MCF 10A (cell line): Measurements from ENCODE around the gene COL4A4. TPM values are rescaled to one million over a fixed set of nuclear protein-coding genes. Genes with fewer than 3 reads are reported as not detected.

Source experiments
- BruUV-seq: library from RNA; stranded (reverse); fragments of 400-500 nt; replicated peaks from 2 replicates; lab custom pipeline; 2021; lab: Mats Ljungman, UMichigan
- CTCF ChIA-PET: fragments of 300-600 bp; sonication (Branson Sonifier 250); formaldehyde crosslinking; extraction: SDS; loops from one replicate; lab custom pipeline; 2021; ENCODE audit warnings: antibody characterized with exemption, inconsistent platforms; lab: Yijun Ruan, JAX
- POLR2A ChIA-PET: fragments of 300-600, 350-650 bp; sonication (Branson Sonifier 250); formaldehyde crosslinking; extraction: SDS; loops from one replicate; lab custom pipeline; 2020; ENCODE audit warnings: antibody characterized with exemption, inconsistent platforms; lab: Yijun Ruan, JAX
- DNase-seq: peaks from one replicate; pipeline ENCODE4 v3.0.0-alpha.2; 2018; ENCODE audit not compliant: unreplicated experiment
- H3K27ac Mint-ChIP-seq: one replicate; pipeline ENCODE4 v1.8.0; 2022; ENCODE audit warnings: mild to moderate bottlenecking, low read depth, mixed read lengths; ENCODE audit not compliant: unreplicated experiment
- H3K27me3 Mint-ChIP-seq: one replicate; pipeline ENCODE4 v1.8.0; 2022; ENCODE audit warnings: mixed read lengths; ENCODE audit not compliant: insufficient read depth, unreplicated experiment
- H3K36me3 Mint-ChIP-seq: one replicate; pipeline ENCODE4 v1.8.0; 2022; ENCODE audit warnings: mild to moderate bottlenecking, moderate library complexity, mixed read lengths; ENCODE audit not compliant: insufficient read depth, unreplicated experiment
- H3K4me1 Mint-ChIP-seq: one replicate; pipeline ENCODE4 v1.8.0; 2022; ENCODE audit warnings: mixed read lengths; ENCODE audit not compliant: insufficient read depth, unreplicated experiment
- H3K4me3 Mint-ChIP-seq: one replicate; pipeline ENCODE4 v1.8.0; 2022; ENCODE audit warnings: mild to moderate bottlenecking, moderate library complexity, mixed read lengths; ENCODE audit not compliant: unreplicated experiment
- H3K9me3 Mint-ChIP-seq: one replicate; pipeline ENCODE4 v1.8.0; 2022; ENCODE audit warnings: mixed read lengths; ENCODE audit not compliant: unreplicated experiment
- CTCF ChIP-seq: fragments of 200-600 bp; IDR thresholded peaks from one replicate; pipeline ENCODE4 v1.8.0; 2022; ENCODE audit warnings: antibody characterized with exemption, mild to moderate bottlenecking; ENCODE audit not compliant: unreplicated experiment
- intact Hi-C: fragments of 100-400 bp; cut with micrococcal nuclease; formaldehyde crosslinking; loops from 2 replicates; pipeline ENCODE4 v1.14.1; 2022
- total RNA-seq: library from RNA; stranded (reverse); gene quantifications from 2 replicates; pipeline ENCODE4 v1.2.3, GENCODE V29; 2022

Gene COL4A4
- total RNA-seq, 1 experiment from 2014 or later = 0.30 TPM

- TF ChIP-seq CTCF = no peak
- Mint-ChIP-seq H3K9me3 (no peaks in the 10 kb centered on the region), H3K4me1 (peaks cover 15% of the 10 kb centered on the region), H3K36me3 (no peaks in the 10 kb centered on the region), H3K27me3 (no peaks in the 10 kb centered on the region), H3K4me3 (no peak overlapping the region), H3K27ac (no peak overlapping the region)
- intact Hi-C loops = loop anchor here (2.0 kb wide), 1 partner anchor 181 kb away; no protein-coding TSS in a partner anchor
- DNase-seq = no peak
- CTCF ChIA-PET = interaction anchor here (0.6 to 1.1 kb wide), 4 partner anchors 39 to 375 kb away, joined by 3 to 4 read pairs (median 3); partner anchors contain the start of gene IRS1
- POLR2A ChIA-PET = interaction anchor here (2.6 kb wide), 1 partner anchor 149 kb away, joined by 12 read pairs; the partner anchor contains the start of gene RHBDD1
- BruUV-seq = no TSS peak
Measured at GRCh38 chr2:226983895-226984749, 179.9 kb downstream of the COL4A4 start.

GRCh38 chr2:226981791-226982326, 182.1 kb downstream of the COL4A4 start:
- H3K9me3 Mint-ChIP-seq = no peaks in the 10 kb centered on the region
- no peak for TF ChIP-seq CTCF
- POLR2A ChIA-PET = interaction anchor here (0.6 to 2.6 kb wide), 2 partner anchors 146 to 863 kb away, joined by 4 to 12 read pairs; partner anchors contain the start of gene RHBDD1
- no peaks in the 10 kb centered on the region for H3K27me3 Mint-ChIP-seq
- H3K4me3 Mint-ChIP-seq = no peak overlapping the region
- intact Hi-C loops = no loop called here
- no peak for DNase-seq
- CTCF ChIA-PET = interaction anchor here (0.6 to 2.2 kb wide), 9 partner anchors 146 to 1860 kb away, joined by 3 to 9 read pairs (median 4); partner anchors contain the start of gene RHBDD1
- peaks cover 28% of the 10 kb centered on the region for H3K4me1 Mint-ChIP-seq
- no TSS peak for BruUV-seq
- H3K36me3 Mint-ChIP-seq = no peaks in the 10 kb centered on the region
- no peak overlapping the region for H3K27ac Mint-ChIP-seq

GRCh38 chr2:226979004-226979403, 185.0 kb downstream of the COL4A4 start:
- Mint-ChIP-seq H3K27me3 (no peaks in the 10 kb centered on the region), H3K4me1 (peaks cover 26% of the 10 kb centered on the region), H3K4me3 (no peak overlapping the region), H3K9me3 (no peaks in the 10 kb centered on the region), H3K36me3 (no peaks in the 10 kb centered on the region), H3K27ac (no peak overlapping the region)
- CTCF ChIA-PET = interaction anchor here (0.6 to 1.7 kb wide), 3 partner anchors 62 to 1313 kb away, joined by 3 to 5 read pairs (median 3); no protein-coding TSS in a partner anchor
- BruUV-seq = no TSS peak
- DNase-seq = no peak
- POLR2A ChIA-PET = interaction anchor here (0.5 kb wide), 1 partner anchor 116 kb away, joined by 3 read pairs; no protein-coding TSS in a partner anchor
- no peak for TF ChIP-seq CTCF
- intact Hi-C loops = no loop called here

GRCh38 chr2:226978300-226978699, 185.7 kb downstream of the COL4A4 start:
- BruUV-seq = no TSS peak
- no peak for TF ChIP-seq CTCF
- no peak for DNase-seq
- intact Hi-C loops = no loop called here
- no peak overlapping the region for H3K4me3 Mint-ChIP-seq
- CTCF ChIA-PET = interaction anchor here (0.6 to 1.7 kb wide), 4 partner anchors 62 to 1545 kb away, joined by 3 to 5 read pairs (median 3); no protein-coding TSS in a partner anchor
- no peak overlapping the region for H3K27ac Mint-ChIP-seq
- peaks cover 26% of the 10 kb centered on the region for H3K4me1 Mint-ChIP-seq
- no peaks in the 10 kb centered on the region for H3K36me3 Mint-ChIP-seq
- POLR2A ChIA-PET = interaction anchor here (0.6 to 3.0 kb wide), 3 partner anchors 143 to 532 kb away, joined by 3 to 20 read pairs (median 4); partner anchors contain the start of gene RHBDD1
- no peaks in the 10 kb centered on the region for H3K9me3 Mint-ChIP-seq
- no peaks in the 10 kb centered on the region for H3K27me3 Mint-ChIP-seq
